ENCODE measurements around the gene CRYBG1. TPM values are rescaled to one million over a fixed set of nuclear protein-coding genes. Genes with fewer than 3 reads are reported as not detected.

The CRYBG1 gene
- total and polyA plus RNA-seq, 2 of the 13 experiments (the other 11 are each of a cell fraction or from before 2014, with no cell fraction given) = 10.1 to 21.9 TPM

GRCh38 chr6:106512048-106512967, 151.8 kb downstream of the CRYBG1 start (continued):
- TF ChIP-seq ZNF629 (CRISPR knock-in tag; conservative IDR thresholded peaks at IDR 0.05) (no peak), FOXC1 (CRISPR knock-in tag; IDR thresholded peaks at IDR 0.05; ENCODE audit: borderline replicate concordance) (peak; percentile 39; the same call in 1 of the 2 replicates), NFRKB (IDR thresholded peaks at IDR 0.05) (no peak), SALL1 (CRISPR knock-in tag; IDR thresholded peaks at IDR 0.05) (no peak; the same call in none of the 2 replicates), KLF11 (CRISPR knock-in tag; IDR thresholded peaks at IDR 0.05) (no peak), ZNF264 (CRISPR knock-in tag; IDR thresholded peaks at IDR 0.05) (no peak), SETDB1 (CRISPR knock-in tag; IDR thresholded peaks at IDR 0.05; ENCODE audit: borderline replicate concordance) (no peak), MYNN (CRISPR knock-in tag; IDR thresholded peaks at IDR 0.05; ENCODE audit: low read depth) (0 out of 2 replicates have a peak, but pooled peaks have one; percentile 22), SMARCE1 (IDR thresholded peaks at IDR 0.05; ENCODE audit: borderline replicate concordance) (no peak), NFIC (IDR thresholded peaks at IDR 0.05; ENCODE audit: low read length) (no peak), RCOR2 (CRISPR knock-in tag; IDR thresholded peaks at IDR 0.05) (peak; percentile 40; the same call in 1 of the 2 replicates), ZEB1 (IDR thresholded peaks at IDR 0.05; ENCODE audit: insufficient replicate concordance, low read depth) (no peak), ZSCAN20 (CRISPR knock-in tag; IDR thresholded peaks at IDR 0.05; ENCODE audit: borderline replicate concordance) (no peak), ZNF660 (CRISPR knock-in tag; IDR thresholded peaks at IDR 0.05; ENCODE audit: borderline replicate concordance, low read depth) (0 out of 2 replicates have a peak, but pooled peaks have one; percentile 46), HOXA3 (CRISPR knock-in tag; IDR thresholded peaks at IDR 0.05) (peak; percentile 55; the same call in 1 of the 2 replicates), FOXP1 (IDR thresholded peaks at IDR 0.05) (no peak), FOXP1 (CRISPR knock-in tag; IDR thresholded peaks at IDR 0.05) (no peak), ARID2 (CRISPR knock-in tag; IDR thresholded peaks at IDR 0.05; ENCODE audit: borderline replicate concordance) (peak; percentile 94; the same call in 1 of the 2 replicates), ZFP36L1 (CRISPR knock-in tag; IDR thresholded peaks at IDR 0.05) (no peak), ZNF879 (CRISPR knock-in tag; IDR thresholded peaks at IDR 0.05) (0 out of 2 replicates have a peak, but pooled peaks have one; percentile 36)
- TF ChIP-seq, protein P1, sequence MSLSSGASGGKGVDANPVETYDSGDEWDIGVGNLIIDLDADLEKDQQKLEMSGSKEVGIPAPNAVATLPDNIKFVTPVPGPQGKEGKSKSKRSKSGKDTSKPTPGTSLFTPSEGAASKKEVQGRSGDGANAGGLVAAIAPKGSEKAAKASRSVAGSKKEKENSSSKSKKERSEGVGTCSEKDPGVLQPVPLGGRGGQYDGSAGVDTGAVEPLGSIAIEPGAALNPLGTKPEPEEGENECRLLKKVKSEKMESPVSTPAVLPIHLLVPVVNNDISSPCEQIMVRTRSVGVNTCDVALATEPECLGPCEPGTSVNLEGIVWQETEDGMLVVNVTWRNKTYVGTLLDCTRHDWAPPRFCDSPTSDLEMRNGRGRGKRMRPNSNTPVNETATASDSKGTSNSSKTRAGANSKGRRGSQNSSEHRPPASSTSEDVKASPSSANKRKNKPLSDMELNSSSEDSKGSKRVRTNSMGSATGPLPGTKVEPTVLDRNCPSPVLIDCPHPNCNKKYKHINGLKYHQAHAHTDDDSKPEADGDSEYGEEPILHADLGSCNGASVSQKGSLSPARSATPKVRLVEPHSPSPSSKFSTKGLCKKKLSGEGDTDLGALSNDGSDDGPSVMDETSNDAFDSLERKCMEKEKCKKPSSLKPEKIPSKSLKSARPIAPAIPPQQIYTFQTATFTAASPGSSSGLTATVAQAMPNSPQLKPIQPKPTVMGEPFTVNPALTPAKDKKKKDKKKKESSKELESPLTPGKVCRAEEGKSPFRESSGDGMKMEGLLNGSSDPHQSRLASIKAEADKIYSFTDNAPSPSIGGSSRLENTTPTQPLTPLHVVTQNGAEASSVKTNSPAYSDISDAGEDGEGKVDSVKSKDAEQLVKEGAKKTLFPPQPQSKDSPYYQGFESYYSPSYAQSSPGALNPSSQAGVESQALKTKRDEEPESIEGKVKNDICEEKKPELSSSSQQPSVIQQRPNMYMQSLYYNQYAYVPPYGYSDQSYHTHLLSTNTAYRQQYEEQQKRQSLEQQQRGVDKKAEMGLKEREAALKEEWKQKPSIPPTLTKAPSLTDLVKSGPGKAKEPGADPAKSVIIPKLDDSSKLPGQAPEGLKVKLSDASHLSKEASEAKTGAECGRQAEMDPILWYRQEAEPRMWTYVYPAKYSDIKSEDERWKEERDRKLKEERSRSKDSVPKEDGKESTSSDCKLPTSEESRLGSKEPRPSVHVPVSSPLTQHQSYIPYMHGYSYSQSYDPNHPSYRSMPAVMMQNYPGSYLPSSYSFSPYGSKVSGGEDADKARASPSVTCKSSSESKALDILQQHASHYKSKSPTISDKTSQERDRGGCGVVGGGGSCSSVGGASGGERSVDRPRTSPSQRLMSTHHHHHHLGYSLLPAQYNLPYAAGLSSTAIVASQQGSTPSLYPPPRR (CRISPR knock-in tag; IDR thresholded peaks at IDR 0.05; ENCODE audit: borderline replicate concordance) = 0 out of 2 replicates have a peak, but pooled peaks have one; percentile 24
- TF ChIP-seq, protein P2, sequence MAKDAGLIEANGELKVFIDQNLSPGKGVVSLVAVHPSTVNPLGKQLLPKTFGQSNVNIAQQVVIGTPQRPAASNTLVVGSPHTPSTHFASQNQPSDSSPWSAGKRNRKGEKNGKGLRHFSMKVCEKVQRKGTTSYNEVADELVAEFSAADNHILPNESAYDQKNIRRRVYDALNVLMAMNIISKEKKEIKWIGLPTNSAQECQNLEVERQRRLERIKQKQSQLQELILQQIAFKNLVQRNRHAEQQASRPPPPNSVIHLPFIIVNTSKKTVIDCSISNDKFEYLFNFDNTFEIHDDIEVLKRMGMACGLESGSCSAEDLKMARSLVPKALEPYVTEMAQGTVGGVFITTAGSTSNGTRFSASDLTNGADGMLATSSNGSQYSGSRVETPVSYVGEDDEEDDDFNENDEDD (CRISPR knock-in tag; IDR thresholded peaks at IDR 0.05; ENCODE audit: borderline replicate concordance) = peak; percentile 84; the same call in 1 of the 2 replicates
